ENCODE measurements around the gene FAF1.

DNA sequence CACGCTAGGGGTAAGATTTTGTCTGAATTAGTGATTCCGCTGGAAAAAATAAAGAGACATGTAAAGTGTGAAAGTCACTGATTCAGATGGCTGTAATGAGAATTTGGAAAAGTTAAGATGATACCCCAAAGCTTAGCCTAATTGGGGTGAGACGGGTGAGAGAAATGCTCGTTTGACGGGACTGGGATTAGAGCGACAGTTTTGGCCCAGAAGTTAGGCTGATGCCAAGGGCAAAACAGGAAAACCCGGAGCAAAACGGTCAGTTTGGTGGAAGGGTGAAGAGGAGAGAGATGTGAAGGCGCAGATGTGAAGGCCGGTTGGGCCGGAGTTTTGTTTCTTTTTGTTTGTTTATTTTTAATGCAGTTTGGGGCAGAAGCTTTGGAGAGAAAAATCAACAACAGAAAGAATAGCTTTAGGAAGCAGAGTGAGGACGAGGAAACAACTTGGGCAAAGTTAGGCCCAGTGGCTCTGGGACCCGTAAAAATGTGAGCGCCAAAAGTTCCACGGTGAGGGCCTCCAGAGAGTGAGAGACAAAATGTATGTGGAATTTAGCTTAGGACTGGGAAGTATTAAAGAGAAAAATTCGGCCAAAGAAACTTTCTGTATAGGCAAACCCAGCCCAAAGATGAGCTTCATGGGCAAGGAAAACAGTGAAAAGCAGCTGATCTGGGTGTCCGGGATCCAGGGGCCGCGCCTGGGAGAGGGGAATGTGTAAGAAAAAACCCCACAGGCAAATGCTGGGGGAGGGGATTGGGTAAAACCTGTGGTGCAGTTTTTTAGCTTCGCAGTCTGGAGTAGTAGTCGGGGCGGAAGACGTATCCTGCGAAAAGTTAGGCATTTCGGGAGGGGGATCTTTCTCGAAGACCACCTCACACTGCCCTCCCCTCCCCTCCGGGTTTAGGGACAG, 538.0 kb downstream of the FAF1 start:
- TF ChIP-seq, protein P1, sequence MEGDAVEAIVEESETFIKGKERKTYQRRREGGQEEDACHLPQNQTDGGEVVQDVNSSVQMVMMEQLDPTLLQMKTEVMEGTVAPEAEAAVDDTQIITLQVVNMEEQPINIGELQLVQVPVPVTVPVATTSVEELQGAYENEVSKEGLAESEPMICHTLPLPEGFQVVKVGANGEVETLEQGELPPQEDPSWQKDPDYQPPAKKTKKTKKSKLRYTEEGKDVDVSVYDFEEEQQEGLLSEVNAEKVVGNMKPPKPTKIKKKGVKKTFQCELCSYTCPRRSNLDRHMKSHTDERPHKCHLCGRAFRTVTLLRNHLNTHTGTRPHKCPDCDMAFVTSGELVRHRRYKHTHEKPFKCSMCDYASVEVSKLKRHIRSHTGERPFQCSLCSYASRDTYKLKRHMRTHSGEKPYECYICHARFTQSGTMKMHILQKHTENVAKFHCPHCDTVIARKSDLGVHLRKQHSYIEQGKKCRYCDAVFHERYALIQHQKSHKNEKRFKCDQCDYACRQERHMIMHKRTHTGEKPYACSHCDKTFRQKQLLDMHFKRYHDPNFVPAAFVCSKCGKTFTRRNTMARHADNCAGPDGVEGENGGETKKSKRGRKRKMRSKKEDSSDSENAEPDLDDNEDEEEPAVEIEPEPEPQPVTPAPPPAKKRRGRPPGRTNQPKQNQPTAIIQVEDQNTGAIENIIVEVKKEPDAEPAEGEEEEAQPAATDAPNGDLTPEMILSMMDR (IDR thresholded peaks at IDR 0.05) = no peak
- no peak for TF ChIP-seq POLR2A (IDR thresholded peaks at IDR 0.05)
